Activated CD4-positive, alpha-beta T cell treated with anti-CD3 and anti-CD28 coated beads, Interleukin-2, amount 50 U/mL, for 1 hour (primary cell): ENCODE results near the gene CTDSP2.

Source experiments
- DNase-seq: peaks from one replicate; pipeline ENCODE4 v3.0.0-alpha.2; 2020

The CTDSP2 gene

DNA sequence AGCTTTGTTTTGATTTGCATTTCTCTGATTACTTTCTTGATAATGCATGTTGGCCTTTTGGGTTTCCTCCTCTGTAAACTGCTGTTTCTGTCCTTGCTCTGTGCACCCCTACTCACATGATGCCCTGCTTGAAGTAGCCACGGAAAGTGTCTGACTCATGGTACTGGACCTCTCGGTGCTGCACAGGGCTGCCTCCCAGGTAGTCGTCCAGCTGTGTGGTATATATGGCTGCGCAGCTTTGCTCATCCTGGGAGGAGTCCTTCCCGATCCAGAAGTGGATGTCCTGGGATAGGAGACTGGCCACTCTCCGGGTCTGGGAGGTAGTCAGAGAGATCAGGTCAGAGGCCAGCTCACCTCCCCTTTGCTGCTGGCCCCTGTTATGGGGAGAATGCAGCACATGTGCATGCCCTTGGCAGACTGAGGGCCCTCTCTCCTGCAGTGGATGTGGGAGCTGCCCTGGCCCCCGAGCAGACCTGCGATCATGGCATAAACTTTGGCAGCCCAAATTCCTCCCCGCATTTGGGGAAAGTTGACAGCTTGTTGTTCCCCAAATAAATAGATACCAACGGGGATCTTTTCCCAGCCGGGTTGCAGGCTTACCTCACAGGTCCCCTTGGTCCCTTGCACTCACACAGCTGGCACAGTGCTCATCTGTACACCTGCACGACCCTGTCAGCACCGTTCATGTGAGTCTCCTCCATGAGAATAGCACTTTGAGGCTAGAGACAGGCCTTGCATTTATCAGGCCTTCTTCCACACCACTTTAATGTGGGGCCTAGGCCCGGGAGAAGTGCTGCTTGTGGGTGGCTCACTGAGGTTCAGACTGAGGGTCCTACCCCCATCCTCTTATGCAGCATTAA, 33.2 kb downstream of the CTDSP2 start:
- DNase-seq = no peak

DNA sequence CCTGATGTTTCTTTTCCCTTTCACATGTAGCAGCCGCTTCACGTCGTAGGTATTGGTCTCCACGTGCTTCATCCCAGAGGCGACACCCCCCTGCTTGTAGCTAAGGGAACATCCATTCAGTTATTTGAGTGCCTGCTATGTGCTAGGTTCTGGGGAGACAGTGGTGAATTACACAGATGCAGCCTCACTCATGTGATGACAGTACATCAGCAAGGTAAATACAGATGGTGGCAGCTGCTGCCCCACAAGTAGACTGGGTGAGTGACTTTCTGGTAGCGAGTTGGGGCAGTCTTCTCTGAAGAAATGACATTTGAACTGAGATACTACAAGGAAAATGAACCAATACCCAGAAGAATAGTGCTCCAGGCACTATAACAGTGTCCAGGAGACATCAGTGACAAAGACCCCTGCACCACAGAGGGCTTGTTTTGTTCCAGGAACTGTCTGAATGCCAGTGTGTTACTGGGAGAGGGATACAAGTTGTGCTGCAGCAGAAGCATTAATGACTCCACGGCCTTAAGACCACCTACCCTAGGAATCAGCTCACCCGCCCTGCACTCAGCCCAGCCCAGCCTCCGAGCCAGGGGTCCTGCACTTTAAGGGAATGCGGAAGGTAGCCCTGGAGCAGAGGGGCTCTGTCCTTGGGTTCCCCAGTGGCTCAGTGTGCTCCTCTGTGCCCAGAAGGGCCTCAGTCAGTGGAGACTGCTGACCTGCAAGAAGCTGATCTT, 35.3 kb downstream of the CTDSP2 start:
- DNase-seq = no peak

GRCh38 chr12:57810450-57810849, 36.1 kb downstream of the CTDSP2 start:
- no peak for DNase-seq

GRCh38 chr12:57809425-57809824, 37.1 kb downstream of the CTDSP2 start:
- no peak for DNase-seq

DNA sequence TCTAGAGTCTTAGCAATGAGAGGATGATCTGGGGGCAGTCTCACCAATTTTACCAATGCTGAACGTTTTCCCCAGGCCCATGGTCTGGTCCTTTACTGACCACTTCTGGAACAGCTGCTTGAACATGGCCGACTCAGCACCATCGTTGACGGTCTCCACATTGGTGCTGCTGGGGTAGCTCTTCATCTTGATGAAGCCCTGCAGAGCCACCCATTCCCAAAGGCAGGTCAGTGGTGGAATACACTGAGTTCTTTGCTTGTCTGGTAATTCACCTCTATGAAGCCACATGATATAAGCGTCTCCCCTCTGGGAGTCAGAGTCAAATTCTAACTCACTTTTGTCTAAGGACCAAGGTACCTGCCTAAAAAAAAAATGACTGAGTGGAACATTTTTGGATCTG, 38.2 kb downstream of the CTDSP2 start:
- DNase-seq = no peak

DNA sequence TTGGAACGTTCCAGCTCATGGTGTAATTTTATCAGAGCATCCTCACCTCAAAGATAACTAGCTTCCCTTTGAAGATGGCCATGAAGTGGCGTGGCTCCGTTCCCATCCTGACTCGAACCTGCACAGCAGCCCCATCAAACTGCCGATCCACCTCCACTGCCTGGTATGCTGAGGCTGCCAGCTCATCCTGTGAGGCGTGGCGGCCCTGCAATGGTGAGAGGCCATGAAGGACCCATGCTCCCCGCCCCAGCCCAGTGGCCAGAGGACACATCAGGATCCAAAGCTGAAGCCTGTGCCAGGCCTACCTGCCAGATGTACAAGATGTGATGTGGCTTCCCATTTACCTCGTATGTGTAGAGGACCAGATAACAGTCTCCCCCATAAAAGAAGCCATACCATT, 39.2 kb downstream of the CTDSP2 start:
- DNase-seq = no peak

DNA sequence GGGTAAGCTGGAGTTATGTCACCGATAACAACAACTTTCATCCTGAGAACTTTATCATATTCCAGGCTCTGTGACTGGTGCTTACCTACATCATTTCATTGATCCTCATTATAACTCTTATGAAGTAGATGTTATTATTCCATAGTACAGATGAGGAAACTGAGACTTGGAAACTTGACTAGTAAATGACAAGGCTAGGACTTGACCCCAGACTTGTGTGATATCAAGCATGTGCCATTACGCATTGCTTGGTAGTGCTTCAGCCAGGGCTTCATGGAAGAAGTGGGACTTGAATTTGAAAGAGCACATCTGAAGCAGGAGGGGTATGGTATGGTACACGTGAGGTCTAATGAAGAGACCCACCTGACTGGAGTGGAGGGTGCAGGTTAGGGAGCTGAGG, 39.9 kb downstream of the CTDSP2 start:
- DNase-seq = no peak

DNA sequence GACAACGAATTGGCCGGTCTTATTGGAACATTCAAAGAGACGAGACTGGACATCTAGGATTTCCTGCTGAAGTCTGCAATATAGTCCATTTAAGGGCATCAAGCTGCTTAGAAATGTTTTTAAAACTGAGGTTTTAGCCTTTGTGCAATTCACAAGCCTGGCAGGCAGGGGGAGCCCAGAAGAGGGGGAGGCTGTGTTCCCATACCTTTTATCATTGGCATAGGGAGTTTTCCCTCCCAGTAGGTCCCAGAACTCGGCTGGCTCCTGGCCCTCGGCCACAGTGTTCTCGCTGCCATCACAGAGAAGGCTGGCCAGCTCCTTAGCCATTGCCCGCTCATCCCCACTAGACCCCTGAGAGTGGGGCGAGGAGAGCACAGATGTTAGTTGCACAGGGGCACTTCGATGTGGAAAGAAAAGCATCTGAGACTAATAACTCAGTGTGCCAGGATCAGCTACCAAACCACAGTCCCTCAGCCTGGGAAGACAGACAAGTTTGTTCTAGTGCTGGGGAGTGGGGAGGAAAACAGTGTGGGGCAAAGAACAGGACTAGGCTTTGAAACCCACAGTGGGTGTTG, 43.1 kb downstream of the CTDSP2 start:
- DNase-seq = peak; percentile 42

GRCh38 chr12:57802607-57803006, 43.9 kb downstream of the CTDSP2 start:
- no peak for DNase-seq

GRCh38 chr12:57800965-57801364, 45.6 kb downstream of the CTDSP2 start:
- DNase-seq = no peak

DNA sequence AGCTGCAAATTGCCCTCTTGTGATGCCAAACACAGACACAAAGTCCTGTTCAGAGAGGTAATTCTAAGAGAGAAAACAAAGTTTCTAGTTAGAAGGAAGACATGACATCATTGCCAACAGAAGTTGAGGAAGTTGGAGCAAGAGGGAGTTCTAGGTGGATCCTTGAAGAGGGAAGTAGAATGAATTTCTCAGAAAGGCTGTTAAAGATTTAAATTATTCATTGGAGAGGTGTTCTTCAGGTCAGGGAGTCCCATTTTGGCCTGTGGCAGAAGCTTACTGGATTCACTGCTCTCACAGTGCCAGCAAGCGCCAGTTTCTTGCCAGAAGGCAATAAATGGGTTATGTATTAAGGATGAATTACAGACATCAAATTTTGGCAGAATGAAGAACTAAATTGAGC, 48.6 kb downstream of the CTDSP2 start:
- DNase-seq = no peak

- DNase-seq = no peak
These were observed 49.5 kb downstream of the CTDSP2 start for GRCh38 chr12:57796996-57797395.

DNA sequence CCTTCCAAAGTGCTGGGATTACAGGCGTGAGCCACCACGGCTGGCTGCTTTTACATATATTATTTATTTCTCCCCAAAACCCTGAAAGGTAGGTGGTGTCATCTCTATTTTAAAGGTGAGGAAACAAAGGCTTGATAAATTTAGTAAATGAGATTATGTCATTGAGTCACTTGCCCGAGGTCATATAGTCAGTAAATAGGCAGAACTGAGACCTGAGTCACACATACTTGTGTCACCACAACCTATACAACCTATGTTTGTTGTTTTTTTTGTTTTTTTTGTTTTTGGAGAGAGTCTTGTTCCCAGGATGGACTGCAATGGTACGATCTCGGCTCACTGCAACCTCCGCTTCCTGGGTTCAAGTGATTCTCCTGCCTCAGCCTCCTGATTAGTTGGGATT, 51.2 kb downstream of the CTDSP2 start:
- no peak for DNase-seq

DNA sequence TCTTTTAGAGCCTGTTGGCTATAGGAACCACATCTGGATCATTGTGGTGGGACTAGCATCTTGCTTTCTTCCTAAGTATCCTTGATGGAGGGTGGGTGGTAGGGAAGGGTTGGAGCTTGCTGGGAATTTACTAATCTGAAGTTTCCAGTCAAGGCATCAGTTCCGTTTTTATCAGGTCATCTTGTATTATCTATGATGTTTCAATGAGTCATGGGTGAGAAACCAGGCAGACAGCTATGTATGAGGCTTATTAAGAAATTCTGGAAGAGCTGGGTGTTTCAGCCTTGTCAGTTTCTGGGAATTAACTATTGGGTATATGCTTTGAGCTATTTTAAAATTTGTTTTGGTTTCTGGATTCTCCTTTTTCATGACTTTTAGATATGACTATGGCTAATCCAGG, 52.6 kb downstream of the CTDSP2 start:
- DNase-seq = no peak

GRCh38 chr12:57783861-57784260, 62.7 kb downstream of the CTDSP2 start:
- DNase-seq = no peak

- no peak for DNase-seq
These were observed 63.1 kb downstream of the CTDSP2 start for GRCh38 chr12:57783466-57783801.

DNA sequence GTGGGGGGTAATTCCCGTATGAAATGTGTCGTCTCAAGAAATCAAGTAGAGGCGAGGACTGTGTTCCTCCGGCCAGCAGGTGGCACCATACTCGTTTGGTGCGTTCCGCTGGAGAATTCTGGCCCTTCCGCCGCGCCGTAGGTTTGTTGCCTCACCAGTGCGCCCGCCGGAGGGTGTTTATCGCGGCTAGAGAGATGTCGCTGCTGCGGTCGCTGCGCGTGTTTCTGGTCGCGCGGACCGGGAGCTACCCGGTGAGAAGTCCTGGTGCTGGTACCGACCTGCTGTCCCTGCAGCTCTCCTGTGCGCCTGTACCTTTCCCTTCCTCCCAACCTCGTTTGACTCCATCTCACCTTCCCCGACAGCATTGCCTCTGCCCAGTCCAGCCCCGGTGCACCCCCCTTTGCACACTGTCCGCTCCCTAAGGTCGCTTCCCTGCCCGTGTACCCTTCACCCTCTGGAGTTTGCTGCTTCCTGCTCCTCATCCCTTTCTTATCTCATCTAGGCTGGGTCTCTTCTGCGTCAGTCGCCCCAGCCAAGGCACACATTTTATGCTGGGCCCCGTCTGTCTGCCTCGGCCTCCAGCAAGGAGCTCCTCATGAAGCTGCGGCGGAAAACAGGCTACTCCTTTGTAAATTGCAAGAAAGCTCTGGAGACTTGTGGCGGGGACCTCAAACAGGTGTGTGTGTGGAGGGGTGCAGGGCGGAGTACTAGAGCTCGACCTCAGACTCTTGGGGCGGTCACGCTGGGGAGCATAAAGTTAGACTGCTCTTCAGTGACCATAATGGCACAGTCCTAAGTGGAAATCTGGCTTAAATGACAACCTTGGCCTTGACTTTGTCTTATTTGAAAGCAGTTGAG, 63.7 kb downstream of the CTDSP2 start, which contains the start of gene TSFM:
TSFM (plus strand) TSS at position 180 of the 858 bp plus-strand sequence; CDS start at position 195, 15 bp downstream.
- peak; percentile 98 for DNase-seq

DNA sequence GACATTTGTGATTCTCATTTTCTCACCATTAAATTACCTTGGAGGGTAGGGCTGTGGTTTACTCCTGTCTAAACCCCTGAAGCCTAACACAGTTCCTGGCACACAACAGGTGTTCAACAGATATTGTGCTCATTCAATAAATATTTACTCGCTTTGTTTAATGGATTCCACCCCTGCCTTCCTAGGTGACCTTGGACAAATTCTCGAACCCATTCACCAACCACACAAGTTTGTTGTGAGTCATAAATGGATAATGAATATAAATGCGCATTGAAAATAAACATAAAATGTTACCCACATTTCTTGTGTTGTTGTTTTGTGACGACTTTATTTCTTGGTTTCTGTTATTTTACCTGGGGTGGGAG, 64.3 kb downstream of the CTDSP2 start:
- no peak for DNase-seq

DNA sequence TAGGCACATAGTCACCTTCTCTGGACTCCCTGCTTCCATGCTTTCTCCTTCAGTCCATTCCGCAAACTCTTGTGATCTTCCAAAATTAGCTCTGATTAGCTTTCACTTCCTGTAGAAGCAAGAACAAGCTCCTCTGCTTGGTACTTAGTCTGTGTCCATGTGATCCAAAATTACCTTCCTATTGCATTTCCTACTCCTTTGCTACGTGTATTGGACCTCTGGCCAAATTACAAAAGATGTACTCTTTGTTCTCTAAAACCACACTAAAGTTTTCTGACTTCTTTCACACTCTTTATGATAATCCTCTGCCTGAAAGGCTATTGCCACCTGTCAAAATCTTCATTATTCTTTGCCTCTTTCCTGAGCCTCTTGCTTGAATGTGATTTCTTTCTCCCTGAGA, 64.7 kb downstream of the CTDSP2 start:
- DNase-seq = no peak

DNA sequence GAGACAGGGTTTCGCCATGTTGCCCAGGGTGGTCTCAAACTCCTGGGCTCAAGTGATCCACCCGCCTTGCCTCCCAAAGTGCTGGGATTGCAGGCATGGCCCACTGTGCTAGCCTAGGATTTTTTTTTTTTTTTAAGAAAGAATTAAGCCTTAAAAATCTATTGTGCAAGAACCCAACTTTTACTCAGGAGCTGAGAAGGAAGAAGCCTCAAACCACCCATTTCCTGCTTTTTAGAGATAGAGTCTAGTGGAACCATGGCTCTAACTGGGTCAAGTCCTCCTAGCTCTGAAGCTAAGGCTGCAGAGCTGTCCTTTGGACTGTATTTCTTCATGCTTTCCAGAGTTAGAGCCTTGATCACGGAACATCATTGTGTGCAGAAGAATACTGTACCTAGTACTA, 65.3 kb downstream of the CTDSP2 start:
- no peak for DNase-seq

- DNase-seq = no peak
These were observed 66.1 kb downstream of the CTDSP2 start for GRCh38 chr12:57780284-57780897.

DNA sequence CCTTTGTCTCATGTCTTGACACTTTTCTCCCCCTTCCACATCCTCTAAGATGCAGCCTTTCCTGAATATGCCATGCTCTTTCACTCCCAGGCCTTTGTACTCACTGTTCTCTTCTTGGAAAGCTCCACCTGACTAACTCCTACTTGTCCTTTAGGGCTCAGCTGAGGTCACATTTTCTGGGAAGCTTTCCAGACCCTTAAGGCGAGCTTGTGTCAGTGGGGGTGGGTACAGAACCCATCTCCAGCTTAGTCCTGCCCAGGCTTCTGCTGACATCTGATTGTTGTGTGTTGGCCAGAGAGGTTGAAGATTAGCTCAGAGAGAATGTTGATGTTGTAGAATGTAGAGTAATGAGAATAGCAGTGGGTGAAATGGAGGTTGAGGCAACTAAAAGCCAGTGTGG, 66.8 kb downstream of the CTDSP2 start:
- DNase-seq = no peak

GRCh38 chr12:57777911-57778310, 68.6 kb downstream of the CTDSP2 start:
- DNase-seq = no peak
